Sigmoid colon (tissue), 7 donors: ENCODE data around the gene BRSK1. TPM values are rescaled to one million over a fixed set of nuclear protein-coding genes. Genes with fewer than 3 reads are reported as not detected.

Experiments used
- DNase-seq: peaks from one replicate; pipeline ENCODE4 v3.0.0-alpha.2; 2019
- H3K27ac ChIP-seq, 4 donors: fragments of 200-600 bp; sonication (generic); one replicate each; pipeline ENCODE4 v1.5.1; 2016 to 2019; ENCODE audit warnings: mild to moderate bottlenecking in 1 of 4
- H3K27me3 ChIP-seq, 3 donors: fragments of 200-600 bp; sonication (generic); one replicate each; pipeline ENCODE4 v1.5.1; 2019; ENCODE audit warnings: mild to moderate bottlenecking in 1 of 3
- H3K36me3 ChIP-seq, 4 donors: fragments of 200-600 bp; sonication (generic); one replicate each; pipeline ENCODE4 v1.5.1; 2016 to 2019
- H3K4me1 ChIP-seq, 4 donors: fragments of 200-600 bp; sonication (generic); one replicate each; pipeline ENCODE4 v1.5.1; 2017 to 2019
- H3K4me3 ChIP-seq, 4 donors: fragments of 200-600 bp; sonication (generic); one replicate each; pipeline ENCODE4 v1.5.1; 2017 to 2019; ENCODE audit warnings: mild to moderate bottlenecking in 2 of 4, moderate library complexity in 1 of 4
- H3K9me3 ChIP-seq, 4 donors: fragments of 200-600 bp in 3 of 4; sonication (generic) in 3 of 4; one replicate each; pipeline versions ENCODE4 v1.5.1 to v1.6.1; 2013 to 2019
- EP300 ChIP-seq, 4 donors: sonication (generic); formaldehyde crosslinking; IDR thresholded peaks; one replicate each; pipeline ENCODE4 v1.6.1; 2017; ENCODE audit warnings: antibody characterized with exemption in 4 of 4
- POLR2A ChIP-seq, 2 donors: fragments of 450-650 bp; IDR thresholded peaks; one replicate each; pipeline ENCODE4 v1.6.1; 2016; ENCODE audit warnings: antibody characterized with exemption in 2 of 2, mild to moderate bottlenecking in 2 of 2, moderate library complexity in 2 of 2
- POLR2AphosphoS5 ChIP-seq, 4 donors: sonication (generic); formaldehyde crosslinking; IDR thresholded peaks; one replicate each; pipeline ENCODE4 v1.6.1; 2017; ENCODE audit warnings: antibody characterized with exemption in 4 of 4
- WGBS, 2 donors: extraction: QIAGEN DNeasy Blood & Tissue Kit; methylation state at CpG; one replicate each; pipeline ENCODE4 v1.1.7; 2013; 5-methylcytosine and 5-hydroxymethylcytosine counted together
- intact Hi-C: fragments of 100-400 bp; cut with DNase I; formaldehyde crosslinking; loops from one replicate; pipeline ENCODE4 v1.15.1; 2023
- polyA plus RNA-seq, 3 donors: library from polyadenylated mRNA; stranded (reverse); fragments of 200-250 nt; gene quantifications; one replicate each; pipeline ENCODE4 v1.2.3, GENCODE V29; 2013
- total RNA-seq, 4 donors: library from RNA; depleted of rRNA; stranded (reverse); fragments of >200 nt; gene quantifications; one replicate each; pipeline ENCODE4 v1.1.0, GENCODE V29; 2016
- TF ChIP-seq, protein P1 (sequence below), 4 experiments: fragments of 450-650 bp in 3 of 4; fragments of 200-600 bp in 1 of 4; IDR thresholded peaks; one replicate each; pipeline ENCODE4 v1.5.1; 2016 to 2019; ENCODE audit warnings: antibody characterized with exemption in 4 of 4, mild to moderate bottlenecking in 3 of 4, moderate library complexity in 2 of 4
- donor health status: healthy with polysubstance abuse.
- donor health status: Bipolar disorder and iron deficiency.
- donor health status: healthy.

BRSK1 gene
- total and polyA plus RNA-seq, 7 donors, result 2.9 to 20.6 (median 6.0) TPM; not detected in 1

DNA sequence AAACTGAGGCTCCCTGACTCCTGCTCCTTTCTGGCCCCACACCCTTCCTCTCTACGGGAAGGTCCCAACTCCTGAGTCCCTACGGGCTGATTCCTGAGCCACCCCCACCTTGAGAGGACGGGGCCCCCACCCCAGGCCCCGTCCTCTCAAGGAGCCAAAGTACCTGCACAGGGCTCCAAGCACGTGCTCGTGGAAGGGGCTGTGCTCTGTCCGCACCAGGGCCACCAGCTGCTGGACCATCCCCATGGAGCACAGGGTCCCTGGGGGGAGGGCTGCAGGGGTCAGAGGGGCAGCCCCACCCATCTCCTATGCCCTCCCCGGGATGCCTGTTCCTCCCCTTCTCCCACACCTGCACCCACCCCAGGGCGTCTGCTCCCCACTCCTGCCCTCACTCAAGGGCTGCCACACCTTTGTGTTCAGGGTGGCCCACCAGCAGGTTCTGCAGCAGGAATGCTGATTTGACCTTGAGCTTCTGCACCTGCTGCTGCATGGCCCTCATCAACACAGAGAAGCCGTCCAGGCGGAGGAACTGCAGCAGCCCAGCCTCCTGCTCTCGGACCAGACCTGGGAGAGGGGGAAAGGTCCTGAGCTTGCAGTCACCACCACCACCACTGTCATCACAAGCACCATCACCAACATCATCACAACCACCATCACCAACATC is 17.9 kb upstream of the BRSK1 start:
- WGBS, 2 donors, result 90 to 94% methylated on average over 12 of the region's 12 CpGs
- no peak for DNase-seq
- Histone ChIP-seq H3K36me3 (peaks cover 0 to 33% (median 0%) of the 10 kb centered on the region in 4 donors), H3K4me3 (no peak overlapping the region), H3K9me3 (no peaks in the 10 kb centered on the region), H3K4me1 (no peaks in the 10 kb centered on the region), H3K27me3 (no peaks in the 10 kb centered on the region), H3K27ac (no peak overlapping the region)
- intact Hi-C loops, result no loop called here
- no peak for TF ChIP-seq POLR2A (IDR thresholded peaks at IDR 0.05)
- TF ChIP-seq EP300 (IDR thresholded peaks at IDR 0.05), result no peak
- TF ChIP-seq, protein P1, sequence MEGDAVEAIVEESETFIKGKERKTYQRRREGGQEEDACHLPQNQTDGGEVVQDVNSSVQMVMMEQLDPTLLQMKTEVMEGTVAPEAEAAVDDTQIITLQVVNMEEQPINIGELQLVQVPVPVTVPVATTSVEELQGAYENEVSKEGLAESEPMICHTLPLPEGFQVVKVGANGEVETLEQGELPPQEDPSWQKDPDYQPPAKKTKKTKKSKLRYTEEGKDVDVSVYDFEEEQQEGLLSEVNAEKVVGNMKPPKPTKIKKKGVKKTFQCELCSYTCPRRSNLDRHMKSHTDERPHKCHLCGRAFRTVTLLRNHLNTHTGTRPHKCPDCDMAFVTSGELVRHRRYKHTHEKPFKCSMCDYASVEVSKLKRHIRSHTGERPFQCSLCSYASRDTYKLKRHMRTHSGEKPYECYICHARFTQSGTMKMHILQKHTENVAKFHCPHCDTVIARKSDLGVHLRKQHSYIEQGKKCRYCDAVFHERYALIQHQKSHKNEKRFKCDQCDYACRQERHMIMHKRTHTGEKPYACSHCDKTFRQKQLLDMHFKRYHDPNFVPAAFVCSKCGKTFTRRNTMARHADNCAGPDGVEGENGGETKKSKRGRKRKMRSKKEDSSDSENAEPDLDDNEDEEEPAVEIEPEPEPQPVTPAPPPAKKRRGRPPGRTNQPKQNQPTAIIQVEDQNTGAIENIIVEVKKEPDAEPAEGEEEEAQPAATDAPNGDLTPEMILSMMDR (IDR thresholded peaks at IDR 0.05), result no peak
- TF ChIP-seq POLR2AphosphoS5 (IDR thresholded peaks at IDR 0.05), result no peak

DNA sequence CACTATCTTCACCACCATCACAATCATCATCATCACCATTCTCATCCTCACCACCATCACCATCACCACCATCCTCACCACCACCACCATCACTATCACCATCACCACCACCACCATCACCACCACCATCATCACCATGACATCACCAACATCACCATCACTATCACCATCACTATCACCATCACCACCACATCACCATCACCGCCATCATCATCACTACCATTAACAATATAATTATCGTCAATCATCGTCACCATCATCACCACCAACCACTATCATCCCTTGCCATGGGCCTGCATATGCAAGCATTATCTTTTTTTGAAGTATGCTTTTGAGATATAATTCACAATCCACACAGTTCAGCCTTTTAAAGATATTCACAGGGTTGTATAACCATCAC is 17.4 kb upstream of the BRSK1 start:
- Histone ChIP-seq H3K9me3 (no peaks in the 10 kb centered on the region), H3K4me1 (no peaks in the 10 kb centered on the region)
- 97 to 98% methylated on average over 3 of the region's 3 CpGs for WGBS, 2 donors

DNA sequence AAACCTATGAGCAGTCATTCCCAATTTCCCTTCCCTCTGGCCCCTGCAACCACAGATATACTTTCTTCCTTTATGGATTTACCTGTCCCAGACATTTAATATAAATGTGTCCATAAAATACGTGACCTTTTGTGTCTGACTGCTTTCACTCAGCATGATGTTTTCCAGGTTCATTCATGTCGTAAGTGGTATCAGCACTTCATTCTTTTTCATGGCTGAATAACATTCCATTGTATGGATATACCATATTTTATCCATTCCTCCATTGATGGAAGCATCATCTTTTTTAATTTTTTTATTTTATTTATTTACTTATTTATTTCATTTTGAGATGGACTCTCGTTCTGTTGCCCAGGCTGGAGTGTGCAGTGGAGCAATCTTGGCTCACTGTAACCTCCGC is 17.0 kb upstream of the BRSK1 start:
- no peak overlapping the region for H3K27ac ChIP-seq
- H3K9me3 ChIP-seq, result no peaks in the 10 kb centered on the region
- no peak for TF ChIP-seq POLR2AphosphoS5 (IDR thresholded peaks at IDR 0.05)
- TF ChIP-seq POLR2A (IDR thresholded peaks at IDR 0.05), result no peak
- 97 to 99% methylated on average over 4 of the region's 4 CpGs for WGBS, 2 donors
- no peak overlapping the region for H3K4me3 ChIP-seq
- intact Hi-C loops, result no loop called here
- no peaks in the 10 kb centered on the region for H3K4me1 ChIP-seq
- H3K27me3 ChIP-seq, result no peaks in the 10 kb centered on the region
- peaks cover 0 to 38% (median 0%) of the 10 kb centered on the region in 4 donors for H3K36me3 ChIP-seq
- no peak for DNase-seq

More for the DNA sequence above, 17.4 kb upstream of the BRSK1 start:
- H3K27ac ChIP-seq, result no peak overlapping the region
- peaks cover 0 to 34% (median 0%) of the 10 kb centered on the region in 4 donors for H3K36me3 ChIP-seq
- H3K27me3 ChIP-seq, result no peaks in the 10 kb centered on the region
- intact Hi-C loops, result no loop called here
- no peak for DNase-seq
- H3K4me3 ChIP-seq, result no peak overlapping the region
- TF ChIP-seq POLR2A (IDR thresholded peaks at IDR 0.05), result no peak
- TF ChIP-seq, protein P1 (IDR thresholded peaks at IDR 0.05), result no peak
- no peak for TF ChIP-seq EP300 (IDR thresholded peaks at IDR 0.05)
- TF ChIP-seq POLR2AphosphoS5 (IDR thresholded peaks at IDR 0.05), result no peak

DNA sequence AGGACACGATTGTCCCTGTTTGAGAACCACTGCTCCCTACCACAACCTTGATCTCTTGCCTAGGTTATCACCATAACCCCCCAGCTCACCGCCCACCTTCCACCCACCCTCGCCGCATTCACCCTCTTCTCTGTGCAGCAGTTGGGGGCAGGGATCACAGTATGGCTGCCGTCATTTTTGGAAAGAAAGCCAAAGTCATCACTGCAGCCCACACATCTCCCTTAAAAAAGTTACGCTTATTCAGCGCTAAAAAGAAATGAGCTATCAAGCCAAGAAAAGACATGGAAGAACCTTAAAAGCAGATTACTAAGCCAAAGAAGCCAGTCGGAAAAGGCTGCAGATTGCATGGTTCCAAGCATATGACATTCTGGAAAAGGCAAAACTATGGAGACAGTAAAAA is 14.5 kb upstream of the BRSK1 start:
- Histone ChIP-seq H3K27ac (no peak overlapping the region), H3K4me3 (no peak overlapping the region), H3K36me3 (peaks cover 0 to 53% (median 8%) of the 10 kb centered on the region in 4 donors), H3K9me3 (no peaks in the 10 kb centered on the region), H3K4me1 (no peaks in the 10 kb centered on the region), H3K27me3 (no peaks in the 10 kb centered on the region)
- intact Hi-C loops, result no loop called here
- DNase-seq, result no peak
- TF ChIP-seq POLR2AphosphoS5 (IDR thresholded peaks at IDR 0.05) (no peak), EP300 (IDR thresholded peaks at IDR 0.05) (no peak), POLR2A (IDR thresholded peaks at IDR 0.05) (no peak)
- TF ChIP-seq, protein P1 (IDR thresholded peaks at IDR 0.05), result no peak
- whole genome bisulfite sequencing, 2 donors, result 96 to 97% methylated on average over 8 of the region's 8 CpGs

DNA sequence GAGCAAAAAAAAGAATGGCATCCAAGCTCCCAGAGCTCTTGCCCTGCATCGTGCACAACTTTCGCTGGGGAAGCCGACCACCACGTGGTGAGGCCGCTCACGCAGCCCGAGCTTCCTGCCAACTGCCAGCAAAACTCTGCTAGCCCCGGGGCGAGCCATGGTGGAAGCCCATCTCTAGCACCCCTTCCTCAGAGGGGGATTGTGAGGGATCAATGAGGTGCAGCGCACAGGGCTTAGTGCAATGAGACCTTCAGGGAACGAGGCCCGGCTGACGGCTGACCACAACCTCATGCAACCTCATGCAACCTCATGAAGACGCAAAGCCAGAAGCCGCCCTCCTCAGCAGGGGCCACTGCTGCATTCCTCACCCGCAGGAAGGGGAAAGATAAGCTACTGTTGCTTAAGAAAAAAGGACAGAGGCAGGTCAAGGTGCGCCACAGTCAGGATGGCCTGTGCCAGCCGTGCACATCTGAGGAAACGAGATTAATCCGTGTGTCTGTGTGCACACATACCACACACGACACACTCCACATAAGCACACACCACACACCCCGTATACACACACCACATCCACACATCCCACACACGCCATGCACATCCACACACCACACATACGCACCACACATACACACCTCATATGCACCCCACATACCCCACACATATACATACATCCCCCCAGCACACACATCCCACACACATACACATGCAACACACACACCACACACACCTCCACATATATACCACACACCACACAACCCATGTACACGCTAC is 13.4 kb upstream of the BRSK1 start:
- 95 to 96% methylated on average over 25 of the region's 25 CpGs for WGBS, 2 donors
- no peak overlapping the region for H3K4me3 ChIP-seq
- no peaks in the 10 kb centered on the region for H3K27me3 ChIP-seq
- no peak for DNase-seq
- intact Hi-C loops, result no loop called here
- no peak for TF ChIP-seq POLR2A (IDR thresholded peaks at IDR 0.05)
- no peak for TF ChIP-seq POLR2AphosphoS5 (IDR thresholded peaks at IDR 0.05)
- no peak for TF ChIP-seq EP300 (IDR thresholded peaks at IDR 0.05)
- TF ChIP-seq, protein P1 (IDR thresholded peaks at IDR 0.05), result no peak
- no peaks in the 10 kb centered on the region for H3K4me1 ChIP-seq
- peaks cover 0 to 61% (median 9%) of the 10 kb centered on the region in 4 donors for H3K36me3 ChIP-seq
- H3K27ac ChIP-seq, result no peak overlapping the region
- H3K9me3 ChIP-seq, result no peaks in the 10 kb centered on the region
